A549 (cell line): ENCODE measurements around the gene B3GALT4.

Experiments
- CTCF ChIP-seq: fragments of >200 bp; sonication (Bioruptor Twin); formaldehyde crosslinking; IDR thresholded peaks from 3 replicates; pipeline ENCODE4 v1.5.1; 2016
- EHMT2 ChIP-seq: fragments of 200-600 bp; sonication (generic); IDR thresholded peaks from 2 replicates; pipeline ENCODE4 v1.6.1; 2016; ENCODE audit warnings: antibody characterized with exemption, low read depth, mild to moderate bottlenecking, moderate library complexity
- MAX ChIP-seq: IDR thresholded peaks from 2 replicates; pipeline ENCODE4 v1.6.1; 2012
- ZFP36 ChIP-seq: fragments of 450-650 bp; IDR thresholded peaks from 2 replicates; pipeline ENCODE4 v1.6.1; 2014; ENCODE audit warnings: borderline replicate concordance; ENCODE audit not compliant: partially characterized antibody

- TF ChIP-seq CTCF = no peak
- no peak for TF ChIP-seq ZFP36
- TF ChIP-seq EHMT2 = no peak
- TF ChIP-seq MAX = no peak
Measured at GRCh38 chr6:33294086-33294823, 17.3 kb downstream of the B3GALT4 start.
